Activated T-helper 1 cell treated with Interleukin-2 at 50 U/mL for 16 hours (primary cell): ENCODE results near the gene APH1A.
A peak's percentile ranks its signal among the peaks of the same experiment; 100 is the strongest.
"Not testable (repeated sequence)": the region's sequence is repeated elsewhere in the genome, so short reads cannot be mapped to it uniquely, and the experiment has no call there.

ENCODE experiments used
- DNase-seq: peaks from one replicate; pipeline ENCODE4 v3.0.0-alpha.2; 2020; ENCODE audit warnings: low read depth

Gene APH1A

GRCh38 chr1:150268340-150268704, 494 bp downstream of the APH1A start:
- DNase-seq, result peak; percentile 30

GRCh38 chr1:150267896-150268295, 920 bp downstream of the APH1A start:
- DNase-seq, result no peak

GRCh38 chr1:150263549-150263948, 5.3 kb downstream of the APH1A start:
- no peak for DNase-seq

- DNase-seq, result no peak
Observed at GRCh38 chr1:150262388-150263320, 6.2 kb downstream of the APH1A start.

- DNase-seq, result no peak
Observed at GRCh38 chr1:150261367-150261766, 7.4 kb downstream of the APH1A start.

- DNase-seq, result no peak
Observed at GRCh38 chr1:150259758-150260669, 8.8 kb downstream of the APH1A start.

GRCh38 chr1:150259217-150259616, 9.6 kb downstream of the APH1A start:
- no peak for DNase-seq

- DNase-seq, result no peak
Observed at GRCh38 chr1:150257624-150258585, 10.9 kb downstream of the APH1A start, which contains the start of gene CA14. TSS of gene CA14 (plus strand) at chr1:150257774. CDS start at chr1:150258129, 355 bp downstream.

GRCh38 chr1:150256554-150257341, 12.1 kb downstream of the APH1A start:
- no peak for DNase-seq

GRCh38 chr1:150256198-150256553, 12.6 kb downstream of the APH1A start:
- DNase-seq, result no peak

- no peak for DNase-seq
Observed at GRCh38 chr1:150249936-150250335, 18.9 kb downstream of the APH1A start.

- no peak for DNase-seq
Observed at GRCh38 chr1:150243003-150243402, 25.8 kb downstream of the APH1A start.

GRCh38 chr1:150237746-150238145, 31.1 kb downstream of the APH1A start:
- no peak for DNase-seq

GRCh38 chr1:150237176-150237575, 31.6 kb downstream of the APH1A start:
- DNase-seq, result not testable (repeated sequence)

- no peak for DNase-seq
Observed at GRCh38 chr1:150236614-150237100, 32.2 kb downstream of the APH1A start.

- peak; percentile 87 for DNase-seq
Observed at GRCh38 chr1:150235852-150236613, 32.8 kb downstream of the APH1A start, which contains the start of gene ANP32E. TSS of gene ANP32E (minus strand) at chr1:150236112. CDS start at chr1:150235786, 326 bp downstream.

- DNase-seq, result no peak
Observed at GRCh38 chr1:150235294-150235851, 33.4 kb downstream of the APH1A start.

- DNase-seq, result peak; percentile 75
Observed at GRCh38 chr1:150234566-150235293, 34.1 kb downstream of the APH1A start.

- DNase-seq, result no peak
Observed at GRCh38 chr1:150234309-150234565, 34.6 kb downstream of the APH1A start.
